Loucy (cell line): ENCODE measurements around the gene FHIT.

Source experiments
- H2AFZ ChIP-seq: fragments of 200-600 bp; sonication (generic); 2 replicates; pipeline ENCODE4 v1.6.0; 2016; ENCODE audit warnings: antibody characterized with exemption, mild to moderate bottlenecking, low read length, moderate library complexity
- H3F3A ChIP-seq: fragments of 200-600 bp; 2 replicates; pipeline ENCODE4 v1.6.0; 2016; ENCODE audit warnings: antibody characterized with exemption, low read depth, mild to moderate bottlenecking
- H3K27me3 ChIP-seq: fragments of 200-600 bp; sonication (generic); 2 replicates; pipeline ENCODE4 v1.6.1; 2014; ENCODE audit warnings: low read length, mild to moderate bottlenecking; ENCODE audit not compliant: insufficient read depth, poor library complexity, severe bottlenecking
- H3K36me3 ChIP-seq: fragments of 200-600 bp; sonication (generic); 2 replicates; pipeline ENCODE4 v1.6.1; 2016; ENCODE audit warnings: low read length; ENCODE audit not compliant: insufficient read depth
- H3K4me1 ChIP-seq: fragments of 200-600 bp; sonication (generic); 2 replicates; pipeline ENCODE4 v1.5.1; 2014; ENCODE audit warnings: low read length, mild to moderate bottlenecking; ENCODE audit not compliant: insufficient read depth, poor library complexity, severe bottlenecking
- H3K4me2 ChIP-seq: fragments of 200-600 bp; sonication (generic); 2 replicates; pipeline ENCODE4 v1.6.0; 2014; ENCODE audit warnings: antibody characterized with exemption, low read length, low read depth, mild to moderate bottlenecking; ENCODE audit not compliant: poor library complexity, severe bottlenecking
- H3K4me3 ChIP-seq: fragments of 200-600 bp; sonication (generic); 2 replicates; pipeline ENCODE4 v1.5.1; 2014; ENCODE audit warnings: low read length, mild to moderate bottlenecking, mixed read lengths; ENCODE audit not compliant: poor library complexity, severe bottlenecking
- H3K79me2 ChIP-seq: fragments of 200-600 bp; sonication (generic); 2 replicates; pipeline ENCODE4 v1.6.1; 2014; ENCODE audit warnings: low read length; ENCODE audit not compliant: insufficient read depth
- H3K9ac ChIP-seq: fragments of 200-600 bp; sonication (generic); 2 replicates; pipeline ENCODE4 v1.6.0; 2014; ENCODE audit warnings: mild to moderate bottlenecking, low read depth, low read length, moderate library complexity; ENCODE audit not compliant: poor library complexity, severe bottlenecking
- H3K9me2 ChIP-seq: fragments of 200-600 bp; sonication (generic); replicated peaks from 2 replicates; pipeline ENCODE4 v1.6.1; 2016; ENCODE audit warnings: low read depth, low read length, mixed read lengths
- H3K9me3 ChIP-seq: fragments of 200-600 bp; sonication (generic); 2 replicates; pipeline ENCODE4 v1.6.1; 2014; ENCODE audit warnings: mild to moderate bottlenecking, antibody characterized with exemption, low read length, low read depth; ENCODE audit not compliant: insufficient read depth
- H4K20me1 ChIP-seq: fragments of 200-600 bp; sonication (generic); 2 replicates; pipeline ENCODE4 v1.6.0; 2014; ENCODE audit warnings: antibody characterized with exemption, low read length, mild to moderate bottlenecking; ENCODE audit not compliant: insufficient read depth, poor library complexity, severe bottlenecking
- EZH2phosphoT487 ChIP-seq: fragments of 200-600 bp; IDR thresholded peaks from 2 replicates; pipeline ENCODE4 v1.6.1; 2018; ENCODE audit warnings: antibody characterized with exemption, mild to moderate bottlenecking, moderate library complexity, borderline replicate concordance
- TF ChIP-seq, protein P1 (sequence below): fragments of 200-600 bp; sonication (generic); conservative IDR thresholded peaks from 2 replicates; pipeline ENCODE4 v1.5.1; 2014; ENCODE audit warnings: mild to moderate bottlenecking, antibody characterized with exemption, low read length

The FHIT gene

DNA sequence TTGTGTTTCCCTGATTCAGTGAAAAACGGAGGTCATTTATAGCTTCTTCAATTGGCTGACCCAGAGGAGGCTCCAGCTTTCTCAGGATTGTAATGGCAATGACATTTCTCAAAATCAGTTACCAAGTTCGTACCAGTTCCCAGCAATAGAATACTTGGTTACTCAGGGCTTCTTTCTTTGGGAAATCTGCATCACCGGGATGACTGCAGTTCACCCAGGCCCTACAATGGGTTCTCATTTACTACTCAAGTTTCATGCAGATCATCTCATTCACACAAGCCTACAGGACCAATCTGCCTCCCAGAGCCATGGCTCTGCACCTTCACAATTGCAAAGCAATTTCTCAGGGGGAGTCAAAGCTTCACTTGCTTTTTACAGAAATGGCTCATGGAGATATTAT is 109.6 kb downstream of the FHIT start:
- no peaks in the 10 kb centered on the region for H3K9me2 ChIP-seq
- H3K4me2 ChIP-seq = no peak overlapping the region
- H3K4me3 ChIP-seq = no peak overlapping the region
- no peak for TF ChIP-seq EZH2phosphoT487
- TF ChIP-seq, protein P1, sequence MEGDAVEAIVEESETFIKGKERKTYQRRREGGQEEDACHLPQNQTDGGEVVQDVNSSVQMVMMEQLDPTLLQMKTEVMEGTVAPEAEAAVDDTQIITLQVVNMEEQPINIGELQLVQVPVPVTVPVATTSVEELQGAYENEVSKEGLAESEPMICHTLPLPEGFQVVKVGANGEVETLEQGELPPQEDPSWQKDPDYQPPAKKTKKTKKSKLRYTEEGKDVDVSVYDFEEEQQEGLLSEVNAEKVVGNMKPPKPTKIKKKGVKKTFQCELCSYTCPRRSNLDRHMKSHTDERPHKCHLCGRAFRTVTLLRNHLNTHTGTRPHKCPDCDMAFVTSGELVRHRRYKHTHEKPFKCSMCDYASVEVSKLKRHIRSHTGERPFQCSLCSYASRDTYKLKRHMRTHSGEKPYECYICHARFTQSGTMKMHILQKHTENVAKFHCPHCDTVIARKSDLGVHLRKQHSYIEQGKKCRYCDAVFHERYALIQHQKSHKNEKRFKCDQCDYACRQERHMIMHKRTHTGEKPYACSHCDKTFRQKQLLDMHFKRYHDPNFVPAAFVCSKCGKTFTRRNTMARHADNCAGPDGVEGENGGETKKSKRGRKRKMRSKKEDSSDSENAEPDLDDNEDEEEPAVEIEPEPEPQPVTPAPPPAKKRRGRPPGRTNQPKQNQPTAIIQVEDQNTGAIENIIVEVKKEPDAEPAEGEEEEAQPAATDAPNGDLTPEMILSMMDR = no peak
- no peak overlapping the region for H3K9ac ChIP-seq
- no peaks in the 10 kb centered on the region for H3K36me3 ChIP-seq
- no peaks in the 10 kb centered on the region for H3K27me3 ChIP-seq
- no peak overlapping the region for H2AFZ ChIP-seq
- no peaks in the 10 kb centered on the region for H3K4me1 ChIP-seq
- H4K20me1 ChIP-seq = no peaks in the 10 kb centered on the region
- H3K9me3 ChIP-seq = no peaks in the 10 kb centered on the region
- H3F3A ChIP-seq = no peaks in the 10 kb centered on the region
- H3K79me2 ChIP-seq = no peaks in the 10 kb centered on the region

- Histone ChIP-seq H3K79me2 (no peaks in the 10 kb centered on the region), H3K4me2 (no peak overlapping the region), H3K9me2 (no peaks in the 10 kb centered on the region), H3K4me3 (no peak overlapping the region), H3K9ac (no peak overlapping the region), H3K9me3 (no peaks in the 10 kb centered on the region), H3K4me1 (no peaks in the 10 kb centered on the region), H3K36me3 (no peaks in the 10 kb centered on the region), H2AFZ (no peak overlapping the region), H4K20me1 (no peaks in the 10 kb centered on the region), H3F3A (no peaks in the 10 kb centered on the region), H3K27me3 (no peaks in the 10 kb centered on the region)
- no peak for TF ChIP-seq EZH2phosphoT487
- TF ChIP-seq, protein P1 = no peak
These were observed 110.0 kb downstream of the FHIT start for GRCh38 chr3:61141227-61141626.

GRCh38 chr3:61139686-61140085 is 111.6 kb downstream of the FHIT start:
- H3K36me3 ChIP-seq = no peaks in the 10 kb centered on the region
- TF ChIP-seq, protein P1 = no peak
- TF ChIP-seq EZH2phosphoT487 = no peak
- H3K9me3 ChIP-seq = no peaks in the 10 kb centered on the region
- H2AFZ ChIP-seq = no peak overlapping the region
- H3K9ac ChIP-seq = no peak overlapping the region
- no peaks in the 10 kb centered on the region for H3K27me3 ChIP-seq
- no peak overlapping the region for H3K4me3 ChIP-seq
- H3K4me1 ChIP-seq = peaks cover 2% of the 10 kb centered on the region
- no peaks in the 10 kb centered on the region for H4K20me1 ChIP-seq
- no peaks in the 10 kb centered on the region for H3K79me2 ChIP-seq
- no peak overlapping the region for H3K4me2 ChIP-seq
- H3F3A ChIP-seq = no peaks in the 10 kb centered on the region
- no peaks in the 10 kb centered on the region for H3K9me2 ChIP-seq
